ENCODE data around the gene CHEK2. TPM values are rescaled to one million over a fixed set of nuclear protein-coding genes. Genes with fewer than 3 reads are reported as not detected.

Gene CHEK2
- total and polyA plus RNA-seq, 2 experiments from 2014 or later = 86.0 to 121 TPM

GRCh38 chr22:28670756-28671155 is 70.9 kb downstream of the CHEK2 start:
- Histone ChIP-seq H3K9me2 (ENCODE audit: insufficient read depth) (no peaks in the 10 kb centered on the region), H3K27me3 (ENCODE audit: insufficient read depth) (no peaks in the 10 kb centered on the region), H3K36me3 (ENCODE audit: insufficient read depth) (no peaks in the 10 kb centered on the region), H3F3A (replicated peaks; ENCODE audit: low read depth) (no peaks in the 10 kb centered on the region), H3K4me2 (no peak overlapping the region), H3K4me3 (no peak overlapping the region), H3K27ac (ENCODE audit: low read depth) (no peak overlapping the region), H3K4me1 (ENCODE audit: insufficient read depth) (peaks cover 3% of the 10 kb centered on the region; the same call in 1 of the 2 replicates), H4K20me1 (replicated peaks; ENCODE audit: insufficient read depth) (no peaks in the 10 kb centered on the region), H3K79me2 (replicated peaks; ENCODE audit: insufficient read depth) (no peaks in the 10 kb centered on the region; the same call in 1 of the 2 replicates), H2AFZ (no peak overlapping the region)
- no peak overlapping the region for H3K27ac Mint-ChIP-seq
- TF ChIP-seq ZNF462 (CRISPR knock-in tag; IDR thresholded peaks at IDR 0.05) = no peak
- TF ChIP-seq ETS1 (IDR thresholded peaks at IDR 0.05) = no peak
- TF ChIP-seq POLR2AphosphoS5 (IDR thresholded peaks at IDR 0.05; ENCODE audit: low read depth) = no peak
- no peak for TF ChIP-seq STAT1 (IDR thresholded peaks at IDR 0.05; ENCODE audit: unreplicated experiment)
- TF ChIP-seq CREB1 (CRISPR knock-in tag; IDR thresholded peaks at IDR 0.05; ENCODE audit: low read depth) = no peak
- no peak for TF ChIP-seq REST (IDR thresholded peaks at IDR 0.05; ENCODE audit: unreplicated experiment)
- TF ChIP-seq ZNF114 (CRISPR knock-in tag; IDR thresholded peaks at IDR 0.05) = no peak
- no peak for TF ChIP-seq EZH2phosphoT487 (IDR thresholded peaks at IDR 0.05; ENCODE audit: unreplicated experiment)
- TF ChIP-seq NANOG (IDR thresholded peaks at IDR 0.05; ENCODE audit: borderline replicate concordance) = no peak
- TF ChIP-seq CTCF (conservative IDR thresholded peaks at IDR 0.05; ENCODE audit: low read depth in 2 of 2) = no peak
- no peak for TF ChIP-seq ZNF331 (CRISPR knock-in tag; IDR thresholded peaks at IDR 0.05; ENCODE audit: low read depth)
- TF ChIP-seq JUNB (IDR thresholded peaks at IDR 0.05; ENCODE audit: unreplicated experiment) = no peak
- TF ChIP-seq EZH2 (IDR thresholded peaks at IDR 0.05; ENCODE audit: low read depth, unreplicated experiment) = no peak
- no peak for DNase-seq (ENCODE audit: low spot score)
- peaks cover 6% of the 10 kb centered on the region for H3K27me3 Mint-ChIP-seq (ENCODE audit: insufficient read depth, low read depth, poor library complexity)
- H3K4me1 Mint-ChIP-seq = peaks cover 3% of the 10 kb centered on the region; the same call in 1 of the 3 replicates
- no peaks in the 10 kb centered on the region for H3K36me3 Mint-ChIP-seq (ENCODE audit: low read depth)
- H3K9me3 Mint-ChIP-seq = 0 out of 3 replicates have a peak, but pooled peaks cover 2% of the 10 kb centered on the region
- no peak for ATAC-seq
- H3K4me3 Mint-ChIP-seq = no peak overlapping the region
